Neural cell (in vitro differentiated cells): ENCODE data around the gene SPSB4. TPM values are rescaled to one million over a fixed set of nuclear protein-coding genes. Genes with fewer than 3 reads are reported as not detected.

Source experiments
- H2AFZ ChIP-seq: fragments of 200-600, 300-800 bp; sonication (generic), shearing (Covaris generic); 2 replicates; pipeline ENCODE4 v1.6.0; 2014; ENCODE audit warnings: low read depth, mild to moderate bottlenecking, antibody characterized with exemption, low read length, moderate library complexity
- H3F3A ChIP-seq: fragments of 200-600 bp; shearing (Covaris generic); 2 replicates; pipeline ENCODE4 v1.6.1; 2016; ENCODE audit warnings: mild to moderate bottlenecking, moderate library complexity, mixed read lengths, antibody characterized with exemption, low read length; ENCODE audit not compliant: insufficient read depth, poor library complexity, severe bottlenecking
- H3K27ac ChIP-seq: fragments of 200-600, 300-800 bp; sonication (generic), shearing (Covaris generic); 2 replicates; pipeline ENCODE4 v1.5.1; 2014; ENCODE audit warnings: mild to moderate bottlenecking, low read length, moderate library complexity
- H3K27me3 ChIP-seq: fragments of 300-800, 200-600 bp; sonication (generic), shearing (Covaris generic); 2 replicates; pipeline ENCODE4 v1.6.0; 2014; ENCODE audit warnings: mild to moderate bottlenecking, low read depth, low read length, moderate library complexity; ENCODE audit not compliant: insufficient read depth
- H3K36me3 ChIP-seq: fragments of 300-800, 200-600 bp; sonication (generic), shearing (Covaris generic); 2 replicates; pipeline ENCODE4 v1.5.1; 2014; ENCODE audit warnings: mild to moderate bottlenecking, antibody characterized with exemption, low read length, moderate library complexity; ENCODE audit not compliant: insufficient read depth
- H3K4me2 ChIP-seq: fragments of 300-800, 200-600 bp; sonication (generic), shearing (Covaris generic); 2 replicates; pipeline ENCODE4 v1.6.0; 2014; ENCODE audit warnings: mild to moderate bottlenecking, low read length
- H3K4me3 ChIP-seq: fragments of 300-800, 200-600 bp; sonication (generic), shearing (Covaris generic); 2 replicates; pipeline ENCODE4 v1.5.1; 2014; ENCODE audit warnings: mild to moderate bottlenecking, low read length, moderate library complexity
- H3K79me2 ChIP-seq: fragments of 200-600 bp; shearing (Covaris generic); replicated peaks from 2 replicates; pipeline ENCODE4 v1.6.0; 2014; ENCODE audit warnings: mild to moderate bottlenecking, low read length, moderate library complexity; ENCODE audit not compliant: insufficient read depth
- H3K9ac ChIP-seq: fragments of 300-800, 200-600 bp; sonication (generic), shearing (Covaris generic); 2 replicates; pipeline ENCODE4 v1.6.1; 2016; ENCODE audit warnings: mild to moderate bottlenecking, low read length, mixed read lengths
- H3K9me2 ChIP-seq: fragments of 200-600 bp; shearing (Covaris generic); 2 replicates; pipeline ENCODE4 v1.6.1; 2016; ENCODE audit warnings: mild to moderate bottlenecking, low read length, mixed read lengths; ENCODE audit not compliant: insufficient read depth
- H3K9me3 ChIP-seq: fragments of 200-600, 300-800 bp; sonication (generic), shearing (Covaris generic); 2 replicates; pipeline ENCODE4 v1.6.1; 2016; ENCODE audit warnings: mild to moderate bottlenecking, mixed run types, low read length, moderate library complexity, mixed read lengths
- H4K20me1 ChIP-seq: fragments of 200-600 bp; shearing (Covaris generic); 2 replicates; pipeline ENCODE4 v1.6.1; 2016; ENCODE audit warnings: mild to moderate bottlenecking, mixed run types; ENCODE audit not compliant: insufficient read depth
- EP300 ChIP-seq: fragments of 450-650 bp; conservative IDR thresholded peaks from 2 replicates; pipeline ENCODE4 v1.6.1; 2014; ENCODE audit warnings: antibody characterized with exemption, mild to moderate bottlenecking, moderate library complexity; ENCODE audit not compliant: poor library complexity, severe bottlenecking
- EZH2 ChIP-seq: fragments of 200-600, 300-800 bp; shearing (Covaris generic), sonication (generic); IDR thresholded peaks from 2 replicates; pipeline ENCODE4 v1.6.1; 2014; ENCODE audit warnings: antibody characterized with exemption, low read length, borderline replicate concordance, mild to moderate bottlenecking; ENCODE audit not compliant: insufficient read depth, poor library complexity, severe bottlenecking
- MXI1 ChIP-seq: fragments of 450-650 bp; conservative IDR thresholded peaks from 2 replicates; pipeline ENCODE4 v1.6.1; 2014; ENCODE audit warnings: antibody characterized with exemption, mild to moderate bottlenecking; ENCODE audit not compliant: poor library complexity, severe bottlenecking
- POLR2AphosphoS5 ChIP-seq: IDR thresholded peaks from 2 replicates; pipeline ENCODE4 v1.6.1; 2012
- RAD21 ChIP-seq: fragments of 450-650 bp; conservative IDR thresholded peaks from 2 replicates; pipeline ENCODE4 v1.6.1; 2014; ENCODE audit warnings: antibody characterized with exemption, mild to moderate bottlenecking, moderate library complexity
- polyA plus RNA-seq: library from polyadenylated mRNA; depleted of rRNA; stranded (reverse); fragments of >200 nt; gene quantifications from 2 replicates; pipeline ENCODE4 v1.2.3, GENCODE V29; 2014
- TF ChIP-seq, protein P1 (sequence below): IDR thresholded peaks from 2 replicates; pipeline ENCODE4 v1.6.1; 2012; ENCODE audit warnings: borderline replicate concordance

SPSB4 gene
- polyA plus RNA-seq, 1 donor from 2014 or later: 6.1 TPM

DNA sequence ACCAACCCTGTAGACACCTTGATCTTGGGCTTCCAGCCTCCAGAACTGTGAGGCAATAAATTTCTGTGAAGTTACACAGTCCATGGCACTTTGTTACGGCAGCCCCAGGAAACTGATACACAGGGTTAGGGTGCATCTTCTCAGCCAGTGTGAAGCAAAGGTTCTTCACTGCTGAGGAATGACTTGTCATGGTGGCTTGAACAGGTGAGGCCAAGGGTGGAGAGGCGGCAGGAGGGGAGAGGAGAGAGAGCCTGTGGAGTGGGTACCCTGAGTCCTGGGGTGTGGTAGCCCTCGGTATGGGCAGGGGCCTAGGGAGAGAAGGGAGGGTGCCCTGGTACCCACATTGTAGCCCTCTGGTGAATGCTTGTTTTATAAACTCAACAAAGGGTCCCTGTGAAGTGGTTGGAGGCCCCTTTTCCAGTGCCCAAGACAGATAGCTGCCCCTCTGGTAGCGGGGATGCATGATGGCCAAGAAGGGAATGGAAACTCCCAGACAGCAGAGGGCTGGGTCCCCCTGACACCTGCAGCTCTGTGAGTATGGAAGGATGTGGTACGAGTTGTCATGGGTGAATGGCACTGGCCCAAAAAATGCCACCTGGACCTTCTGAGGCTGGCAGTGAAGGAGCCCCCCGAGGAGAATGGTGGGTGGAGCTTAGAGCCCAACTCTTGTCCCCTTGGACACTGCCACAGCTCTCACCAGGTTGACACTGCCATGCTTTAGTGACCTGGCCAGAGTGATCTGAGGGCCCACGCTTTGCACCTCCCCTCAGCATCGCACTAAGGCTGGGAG is 49.6 kb downstream of the SPSB4 start:
- no peak overlapping the region for H3K4me3 ChIP-seq
- H3F3A ChIP-seq: no peaks in the 10 kb centered on the region
- H3K27ac ChIP-seq: no peak overlapping the region
- peaks cover 8% of the 10 kb centered on the region for H3K79me2 ChIP-seq
- no peaks in the 10 kb centered on the region for H3K9me2 ChIP-seq
- no peaks in the 10 kb centered on the region for H3K27me3 ChIP-seq
- no peaks in the 10 kb centered on the region for H3K36me3 ChIP-seq
- H3K9ac ChIP-seq: no peak overlapping the region
- H2AFZ ChIP-seq: no peak overlapping the region
- no peak overlapping the region for H3K4me2 ChIP-seq
- H3K9me3 ChIP-seq: no peaks in the 10 kb centered on the region
- TF ChIP-seq RAD21 (no peak), MXI1 (no peak), EP300 (no peak)
- TF ChIP-seq, protein P1, sequence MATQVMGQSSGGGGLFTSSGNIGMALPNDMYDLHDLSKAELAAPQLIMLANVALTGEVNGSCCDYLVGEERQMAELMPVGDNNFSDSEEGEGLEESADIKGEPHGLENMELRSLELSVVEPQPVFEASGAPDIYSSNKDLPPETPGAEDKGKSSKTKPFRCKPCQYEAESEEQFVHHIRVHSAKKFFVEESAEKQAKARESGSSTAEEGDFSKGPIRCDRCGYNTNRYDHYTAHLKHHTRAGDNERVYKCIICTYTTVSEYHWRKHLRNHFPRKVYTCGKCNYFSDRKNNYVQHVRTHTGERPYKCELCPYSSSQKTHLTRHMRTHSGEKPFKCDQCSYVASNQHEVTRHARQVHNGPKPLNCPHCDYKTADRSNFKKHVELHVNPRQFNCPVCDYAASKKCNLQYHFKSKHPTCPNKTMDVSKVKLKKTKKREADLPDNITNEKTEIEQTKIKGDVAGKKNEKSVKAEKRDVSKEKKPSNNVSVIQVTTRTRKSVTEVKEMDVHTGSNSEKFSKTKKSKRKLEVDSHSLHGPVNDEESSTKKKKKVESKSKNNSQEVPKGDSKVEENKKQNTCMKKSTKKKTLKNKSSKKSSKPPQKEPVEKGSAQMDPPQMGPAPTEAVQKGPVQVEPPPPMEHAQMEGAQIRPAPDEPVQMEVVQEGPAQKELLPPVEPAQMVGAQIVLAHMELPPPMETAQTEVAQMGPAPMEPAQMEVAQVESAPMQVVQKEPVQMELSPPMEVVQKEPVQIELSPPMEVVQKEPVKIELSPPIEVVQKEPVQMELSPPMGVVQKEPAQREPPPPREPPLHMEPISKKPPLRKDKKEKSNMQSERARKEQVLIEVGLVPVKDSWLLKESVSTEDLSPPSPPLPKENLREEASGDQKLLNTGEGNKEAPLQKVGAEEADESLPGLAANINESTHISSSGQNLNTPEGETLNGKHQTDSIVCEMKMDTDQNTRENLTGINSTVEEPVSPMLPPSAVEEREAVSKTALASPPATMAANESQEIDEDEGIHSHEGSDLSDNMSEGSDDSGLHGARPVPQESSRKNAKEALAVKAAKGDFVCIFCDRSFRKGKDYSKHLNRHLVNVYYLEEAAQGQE: no peak
- no peaks in the 10 kb centered on the region for H4K20me1 ChIP-seq

DNA sequence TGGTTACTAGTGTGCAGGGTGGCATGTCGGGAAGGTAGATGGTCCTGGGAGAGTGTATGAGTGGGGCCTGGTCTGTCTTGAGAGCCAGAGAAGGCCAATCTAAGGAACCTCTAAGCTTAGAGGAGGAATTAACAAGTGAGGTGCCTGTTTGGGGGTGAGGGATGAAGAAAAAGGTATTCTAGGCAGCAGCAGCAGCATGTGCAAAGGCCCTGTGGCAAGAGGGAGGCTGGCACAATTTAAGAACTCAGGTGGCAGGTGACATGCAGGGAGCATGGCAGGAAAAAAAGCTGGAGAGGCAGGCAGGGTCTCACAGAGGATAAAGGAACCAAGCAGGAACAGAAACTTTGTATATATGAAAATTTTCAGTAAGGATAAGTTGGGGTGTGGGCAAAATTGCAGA is 51.2 kb downstream of the SPSB4 start:
- no peak for TF ChIP-seq EZH2
- TF ChIP-seq POLR2AphosphoS5: no peak
- TF ChIP-seq EP300: no peak
- TF ChIP-seq, protein P1: no peak
- Histone ChIP-seq H3K27ac (no peak overlapping the region), H3F3A (no peaks in the 10 kb centered on the region), H3K9me2 (no peaks in the 10 kb centered on the region), H4K20me1 (no peaks in the 10 kb centered on the region), H3K36me3 (no peaks in the 10 kb centered on the region), H3K79me2 (peaks cover 3% of the 10 kb centered on the region), H3K9ac (no peak overlapping the region), H3K4me2 (no peak overlapping the region), H3K9me3 (no peaks in the 10 kb centered on the region), H2AFZ (no peak overlapping the region), H3K4me3 (no peak overlapping the region), H3K27me3 (no peaks in the 10 kb centered on the region)
